Stimulated activated CD4-positive, alpha-beta T cell treated with anti-CD3 and anti-CD28 coated beads, TNF-alpha, amount 100 ng/mL, for 24 hours (primary cell): ENCODE data around the gene EBLN2.

Experiments used
- DNase-seq, 3 experiments: peaks; one replicate each; pipeline ENCODE4 v3.0.0-alpha.2; 2020; ENCODE audit warnings: low read depth in 3 of 3

Gene EBLN2

DNA sequence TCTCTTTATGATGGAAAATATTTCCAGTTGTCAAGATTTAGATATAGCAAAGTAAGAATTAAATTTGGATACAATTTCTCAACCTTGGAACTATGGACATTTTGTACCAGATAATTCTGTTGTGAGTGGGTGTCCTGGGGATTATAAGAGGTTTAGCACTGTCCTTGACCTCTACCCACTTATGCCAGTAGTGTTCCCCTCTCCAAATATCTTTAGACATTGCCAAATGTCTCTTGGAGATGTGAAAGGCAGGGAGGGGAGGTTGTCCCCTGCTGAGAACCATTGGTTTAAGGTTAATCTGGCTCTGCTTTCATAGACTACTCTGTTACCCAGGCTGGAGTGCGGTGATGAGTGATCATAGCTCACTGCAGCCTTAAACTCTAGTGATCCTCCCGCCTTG, at the start of gene EBLN2:
TSS of gene EBLN2 (plus strand) at position 244 of the 400 bp plus-strand sequence. CDS start 423 bp downstream, outside the sequence.
- DNase-seq: no peak

DNA sequence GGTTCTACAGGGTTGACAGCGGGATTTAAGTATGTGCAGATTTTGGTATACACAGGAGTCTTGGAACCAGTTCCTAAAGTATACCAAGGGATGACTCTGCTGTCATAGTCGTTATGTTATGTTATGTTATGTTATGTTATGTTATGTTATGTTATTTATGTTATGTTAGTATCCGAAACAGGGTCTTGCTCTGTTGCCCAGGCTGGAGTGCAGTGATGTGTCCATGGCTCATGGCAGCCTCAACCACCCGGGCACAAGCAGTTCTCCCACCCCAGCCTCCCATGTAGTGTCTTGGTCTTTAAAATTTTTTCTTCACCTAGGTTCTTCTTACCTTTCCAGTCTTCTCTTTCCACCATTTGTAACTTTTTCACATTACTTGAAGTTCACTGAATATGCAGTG, 43.2 kb upstream of the EBLN2 start:
- no peak for DNase-seq

GRCh38 chr3:73018790-73019441, 42.5 kb upstream of the EBLN2 start:
- no peak for DNase-seq

DNA sequence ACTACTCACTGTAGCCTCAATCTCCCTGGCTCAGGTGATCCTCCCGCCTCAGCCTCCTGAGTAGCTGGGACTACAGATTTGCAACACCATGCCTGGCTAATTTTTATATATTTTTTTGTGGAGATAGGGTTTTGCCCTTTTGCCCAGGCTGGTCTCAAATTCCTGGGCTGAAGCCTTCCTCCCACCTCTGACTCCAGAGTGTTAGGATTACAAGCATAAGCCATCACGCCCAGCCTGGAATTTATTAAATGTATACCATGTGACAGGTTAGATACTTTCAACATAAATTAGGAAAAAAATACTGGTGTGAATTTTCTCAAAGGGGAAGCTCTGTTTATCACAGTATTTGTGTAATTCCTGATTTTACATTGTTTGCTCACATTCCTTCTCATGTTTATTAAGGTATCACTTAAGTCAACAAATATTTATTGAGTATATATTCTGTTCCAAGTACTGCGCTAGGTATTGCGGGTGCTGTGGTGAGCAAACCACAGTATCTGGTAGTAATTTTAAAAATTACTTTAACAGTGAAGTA, 40.1 kb upstream of the EBLN2 start:
- no peak for DNase-seq

GRCh38 chr3:73024836-73025235, 36.6 kb upstream of the EBLN2 start:
- no peak for DNase-seq

- no peak for DNase-seq
These were observed 35.2 kb upstream of the EBLN2 start for GRCh38 chr3:73026111-73026759.

DNA sequence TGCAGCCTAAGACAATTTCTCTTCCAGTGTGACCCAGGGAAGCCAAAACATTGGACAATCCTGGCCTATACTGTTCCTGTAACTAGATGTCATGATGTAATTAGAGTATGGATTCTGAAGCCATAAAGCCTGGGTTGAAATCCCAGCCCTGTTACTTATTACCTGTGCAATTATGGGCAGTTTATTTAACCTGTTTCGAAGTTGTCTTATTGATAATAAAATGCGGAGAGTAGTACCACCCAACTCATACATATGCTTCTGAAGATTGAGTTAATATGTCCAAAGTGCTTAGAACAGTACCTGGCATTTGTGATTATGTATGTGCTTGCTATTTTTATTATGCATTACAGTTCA, 34.7 kb upstream of the EBLN2 start:
- no peak for DNase-seq

GRCh38 chr3:73028803-73029202, 32.7 kb upstream of the EBLN2 start:
- no peak for DNase-seq

DNA sequence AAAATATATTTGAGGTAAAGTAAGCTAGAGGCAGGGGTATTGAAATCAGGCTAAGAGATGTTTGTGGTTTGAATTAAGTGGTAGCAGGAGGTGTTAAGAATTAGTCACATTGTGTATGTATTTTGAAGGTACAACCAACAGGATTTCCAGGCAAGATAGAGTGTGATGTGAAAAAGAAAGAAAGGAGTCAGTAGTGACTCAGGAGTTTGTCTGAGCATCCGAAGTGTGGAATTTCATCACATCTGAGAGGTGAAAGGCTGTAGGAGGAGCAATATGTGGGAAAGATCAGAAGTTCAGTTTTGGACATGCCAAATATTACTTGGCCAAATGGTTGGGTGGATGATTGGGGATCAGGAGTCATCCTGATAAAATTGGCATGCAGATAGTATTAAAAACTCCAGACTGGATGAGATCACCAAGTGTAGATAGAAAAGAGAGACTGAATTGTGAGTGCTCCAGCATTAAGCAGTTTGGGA, 32.1 kb upstream of the EBLN2 start:
- DNase-seq: no peak

DNA sequence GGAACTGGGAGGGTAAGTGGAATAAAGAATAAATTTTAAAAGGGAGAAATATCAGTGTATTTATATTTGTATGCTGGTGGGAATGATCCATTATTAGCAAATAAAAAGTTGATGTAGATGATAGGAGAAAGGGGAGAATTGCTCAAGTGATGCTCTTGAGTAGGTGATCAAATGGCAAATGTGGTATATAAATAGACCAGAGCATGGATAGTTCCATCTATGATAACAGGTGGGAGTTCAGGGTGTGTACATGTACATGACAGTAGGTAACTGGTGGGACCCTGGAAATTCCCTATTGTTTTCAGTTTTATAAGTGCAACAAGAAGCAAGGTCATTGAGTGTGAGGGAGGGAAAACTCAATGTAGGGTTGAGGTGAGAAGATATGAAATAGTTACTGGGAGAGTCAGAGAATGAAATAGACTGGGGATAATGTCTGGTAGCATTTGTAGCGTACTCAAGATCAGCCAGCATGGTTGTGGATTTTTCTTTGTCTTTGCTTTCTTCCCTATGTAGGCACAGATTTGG, 31.3 kb upstream of the EBLN2 start:
- no peak for DNase-seq

DNA sequence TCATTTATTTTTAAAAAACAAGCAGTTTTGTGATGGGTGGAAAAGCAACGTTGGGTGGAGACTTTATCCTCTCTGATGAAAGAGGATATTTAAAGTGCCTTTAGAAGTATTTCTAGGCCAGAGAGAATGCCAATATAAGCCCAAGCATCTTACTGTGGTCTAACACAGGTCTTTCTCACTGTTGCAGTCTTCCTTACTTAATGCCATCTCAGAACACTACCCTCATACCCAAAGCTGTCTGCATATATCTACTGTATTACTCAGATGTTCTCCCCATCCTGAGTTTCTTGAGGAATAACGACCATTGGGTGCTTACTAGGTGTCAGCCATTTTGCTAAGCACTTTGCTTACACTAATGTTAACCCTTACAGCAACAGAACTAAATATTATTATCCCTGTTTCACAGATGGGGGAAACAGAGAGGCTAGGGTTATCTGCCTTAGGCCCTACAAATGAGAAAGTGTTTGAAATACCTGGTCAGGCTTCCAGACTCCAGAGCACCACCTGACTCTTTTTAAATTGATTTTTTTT, 29.8 kb upstream of the EBLN2 start:
- no peak for DNase-seq

- no peak for DNase-seq
These were observed 24.5 kb upstream of the EBLN2 start for GRCh38 chr3:73036694-73037591.

DNA sequence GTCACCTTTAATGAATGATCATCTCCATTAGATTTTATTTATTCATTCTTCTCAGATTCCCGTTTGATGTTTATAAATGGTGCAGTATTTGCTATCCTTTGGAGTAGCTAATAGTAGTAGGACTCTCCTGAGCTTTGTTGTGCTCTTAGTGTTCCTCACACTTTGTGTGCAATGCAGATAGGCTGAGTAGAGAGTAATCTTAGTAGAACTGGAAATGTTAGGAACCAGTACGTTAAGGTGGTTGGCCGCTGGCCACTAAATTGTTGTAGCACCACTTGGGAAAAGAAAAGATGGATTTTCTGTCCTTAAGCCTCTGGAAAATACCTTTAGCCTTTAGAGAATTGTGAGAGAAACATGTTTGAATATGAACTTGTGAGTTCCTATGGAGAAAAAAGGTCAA, 19.9 kb upstream of the EBLN2 start:
- DNase-seq: no peak

GRCh38 chr3:73043414-73043813, 18.0 kb upstream of the EBLN2 start:
- DNase-seq: no peak

GRCh38 chr3:73045391-73045790, 16.1 kb upstream of the EBLN2 start:
- DNase-seq: no peak

DNA sequence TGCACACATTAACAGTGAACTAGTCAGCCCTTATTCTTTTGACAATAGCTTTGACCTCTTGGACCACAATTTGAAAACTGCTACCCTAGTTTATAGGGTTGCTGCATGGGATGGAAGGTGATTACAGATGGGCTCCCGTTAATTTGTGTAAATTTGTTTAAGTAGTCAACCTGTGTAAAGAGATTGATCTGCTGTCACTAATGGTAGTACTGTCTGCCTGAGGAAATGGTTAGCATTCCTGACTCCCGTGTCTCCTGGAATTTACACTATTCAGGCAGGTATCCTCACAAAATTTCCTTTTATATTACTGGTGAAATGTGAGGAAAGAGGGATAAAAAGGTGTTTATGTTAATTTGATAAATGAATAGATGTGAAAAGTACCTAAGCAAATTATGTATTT, 15.3 kb upstream of the EBLN2 start:
- DNase-seq: no peak

GRCh38 chr3:73049319-73049718, 12.1 kb upstream of the EBLN2 start:
- DNase-seq: no peak

DNA sequence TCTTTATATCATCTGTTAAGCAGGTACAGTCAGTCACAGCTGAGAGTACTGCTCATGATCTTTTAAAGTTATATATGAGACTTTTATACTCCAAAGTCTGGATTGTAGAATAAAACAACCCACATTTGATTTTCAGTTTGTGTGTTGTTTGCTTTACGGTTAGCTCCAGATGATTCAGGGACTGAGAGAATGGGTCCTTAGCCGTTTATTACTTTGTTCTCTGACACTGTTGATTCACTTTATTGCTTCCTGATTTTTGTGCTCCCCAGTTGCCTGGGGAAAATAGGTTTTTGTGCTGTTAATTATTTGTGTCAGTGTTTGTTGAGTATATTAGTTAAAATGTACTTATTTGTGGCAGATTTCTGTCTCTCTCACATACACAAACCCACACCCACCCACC, 8.6 kb upstream of the EBLN2 start:
- no peak for DNase-seq

- DNase-seq: no peak
These were observed 5.9 kb upstream of the EBLN2 start for GRCh38 chr3:73055583-73055982.

- no peak for DNase-seq
These were observed 5.2 kb upstream of the EBLN2 start for GRCh38 chr3:73056014-73056844.

- no peak for DNase-seq
These were observed 4.7 kb upstream of the EBLN2 start for GRCh38 chr3:73056845-73057150.
